Liver (tissue), 3 donors: Measurements from ENCODE around the gene SLC6A2.

Source experiments
- CTCF ChIP-seq: fragments of 150-350 bp; IDR thresholded peaks from 2 replicates; pipeline ENCODE4 v1.5.1; 2017; ENCODE audit warnings: improper control_type of control experiment, low read depth, low read length; ENCODE audit not compliant: missing input control
- EGR1 ChIP-seq, 2 donors: IDR thresholded peaks; 2 replicates each; pipeline ENCODE4 v1.6.1; 2016 to 2018; ENCODE audit warnings: antibody characterized with exemption in 2 of 2, low read depth in 2 of 2
- HNF4A ChIP-seq, 2 donors: conservative IDR thresholded peaks; 2 replicates each; pipeline ENCODE4 v1.6.1; 2016; ENCODE audit warnings: antibody characterized with exemption in 2 of 2, mild to moderate bottlenecking in 2 of 2
- RXRA ChIP-seq, 2 donors: IDR thresholded peaks; 2 replicates each; pipeline ENCODE4 v1.6.1; 2017 to 2018; ENCODE audit warnings: antibody characterized with exemption in 2 of 2, mild to moderate bottlenecking in 1 of 2
- SP1 ChIP-seq: IDR thresholded peaks from 2 replicates; pipeline ENCODE4 v1.6.1; 2018; ENCODE audit warnings: antibody characterized with exemption, mild to moderate bottlenecking
- donor health status: healthy.
- donor health status: healthy.

GRCh38 chr16:55737966-55738365 is 82.2 kb downstream of the SLC6A2 start:
- no peak for TF ChIP-seq SP1
- TF ChIP-seq HNF4A (conservative IDR thresholded peaks at IDR 0.05): no peak
- no peak for TF ChIP-seq CTCF
- no peak for TF ChIP-seq RXRA (IDR thresholded peaks at IDR 0.05)
- no peak for TF ChIP-seq EGR1 (IDR thresholded peaks at IDR 0.05; ENCODE audit: low read depth in 2 of 2)
